H1 (cell line): ENCODE results near the gene AGFG1. TPM values are rescaled to one million over a fixed set of nuclear protein-coding genes. Genes with fewer than 3 reads are reported as not detected.

Source experiments
- CTCF ChIA-PET: fragments of 300-600 bp; sonication (Branson Sonifier 250); formaldehyde crosslinking; loops from one replicate; lab custom pipeline; 2021; ENCODE audit not compliant: partially characterized antibody; lab: Charles Lee
- POLR2A ChIA-PET: fragments of 300-600 bp; sonication (Branson Sonifier 250); formaldehyde crosslinking; loops from one replicate; lab custom pipeline; 2021; ENCODE audit warnings: inconsistent platforms; ENCODE audit not compliant: partially characterized antibody; lab: Charles Lee
- DNase-seq, 2 experiments: peaks; one replicate each; pipeline versions ENCODE4 v3.0.0 to v3.0.0-alpha.2; 2010 to 2022; ENCODE audit warnings: low spot score in 2 of 2, low read depth in 1 of 2, mixed read lengths in 1 of 2
- FAIRE-seq: peaks from 2 replicates; lab custom pipeline; 2011; peaks lifted over from hg19 to GRCh38; lab: Jason Lieb, UNC
- H2AFZ ChIP-seq: 2 replicates; pipeline ENCODE4 v1.8.1; 2012; ENCODE audit warnings: low read length, inconsistent platforms
- H2AK5ac ChIP-seq: 2 replicates; pipeline ENCODE4 v1.6.1; 2013; ENCODE audit warnings: low read depth, low read length
- H2BK120ac ChIP-seq: replicated peaks from 2 replicates; pipeline ENCODE3; 2013; ENCODE audit warnings: low read depth, low read length, inconsistent platforms
- H2BK12ac ChIP-seq: 2 replicates; pipeline ENCODE4 v1.6.1; 2013; ENCODE audit warnings: low read depth, low read length
- H2BK15ac ChIP-seq: 2 replicates; pipeline ENCODE4 v1.6.1; 2013; ENCODE audit warnings: low read length
- H2BK20ac ChIP-seq: 2 replicates; pipeline ENCODE4 v1.6.1; 2013; ENCODE audit warnings: low read length
- H2BK5ac ChIP-seq: 2 replicates; pipeline ENCODE4 v1.6.1; 2013; ENCODE audit warnings: low read depth, low read length
- H3K14ac ChIP-seq: 2 replicates; pipeline ENCODE4 v1.6.1; 2013; ENCODE audit warnings: inconsistent platforms; ENCODE audit not compliant: insufficient read length
- H3K18ac ChIP-seq: 2 replicates; pipeline ENCODE4 v1.6.1; 2013; ENCODE audit warnings: low read length; ENCODE audit errors: extremely low read depth
- H3K23ac ChIP-seq: 2 replicates; pipeline ENCODE4 v1.6.1; 2013; ENCODE audit warnings: inconsistent platforms; ENCODE audit not compliant: insufficient read length
- H3K23me2 ChIP-seq: 2 replicates; pipeline ENCODE4 v1.6.1; 2013; ENCODE audit warnings: low read depth, low read length
- H3K27ac ChIP-seq: 2 replicates; pipeline ENCODE4 v1.6.1; 2011; ENCODE audit warnings: low read depth, low read length, inconsistent platforms
- H3K27me3 ChIP-seq, 4 experiments: replicated peaks in 1 of 4; 1 replicate in 1 of 4; 2 replicates in 3 of 4; pipeline versions ENCODE4 v1.6.1 to v1.8.1; 2011 to 2013; ENCODE audit warnings: low read length in 3 of 4, mild to moderate bottlenecking in 3 of 4, inconsistent platforms in 2 of 4, mixed read lengths in 2 of 4, moderate library complexity in 1 of 4; ENCODE audit not compliant: control insufficient read depth in 3 of 4, insufficient read depth in 3 of 4; ENCODE audit errors: extremely low read depth in 1 of 4
- H3K36me3 ChIP-seq, 4 experiments: 2 replicates each; pipeline versions ENCODE4 v1.6.1 to v1.8.1; 2011 to 2013; ENCODE audit warnings: mild to moderate bottlenecking in 4 of 4, low read length in 3 of 4, moderate library complexity in 2 of 4, control low read depth in 1 of 4, inconsistent platforms in 1 of 4; ENCODE audit not compliant: insufficient read depth in 4 of 4, control insufficient read depth in 2 of 4
- H3K4ac ChIP-seq: replicated peaks from 2 replicates; pipeline ENCODE3; 2013; ENCODE audit warnings: low read length, low read depth, mixed read lengths, inconsistent platforms; ENCODE audit not compliant: insufficient read length
- H3K4me1 ChIP-seq, 4 experiments: replicated peaks in 1 of 4; 1 replicate in 1 of 4; 2 replicates in 3 of 4; pipeline versions ENCODE4 v1.6.1 to v1.8.1; 2011 to 2013; ENCODE audit warnings: low read length in 3 of 4, inconsistent platforms in 2 of 4, mixed read lengths in 1 of 4; ENCODE audit not compliant: insufficient read depth in 4 of 4, control insufficient read depth in 3 of 4
- H3K4me2 ChIP-seq, 2 experiments: 2 replicates each; pipeline versions ENCODE4 v1.6.1 to v1.8.1; 2011 to 2013; ENCODE audit warnings: low read depth in 2 of 2, low read length in 2 of 2, control low read depth in 1 of 2, inconsistent platforms in 1 of 2, mild to moderate bottlenecking in 1 of 2; ENCODE audit not compliant: insufficient read depth in 1 of 2
- H3K4me3 ChIP-seq, 4 experiments: fragments of 200-600, 300-600 bp in 1 of 4; sonication (generic), shearing (Covaris generic), sonication (Bioruptor Twin) in 1 of 4; 2 replicates each; pipeline versions ENCODE4 v1.5.1 to v1.8.1; 2011 to 2016; ENCODE audit warnings: low read length in 4 of 4, low read depth in 3 of 4, control low read depth in 2 of 4, inconsistent platforms in 2 of 4, mild to moderate bottlenecking in 2 of 4, mixed read lengths in 1 of 4, moderate library complexity in 1 of 4; ENCODE audit not compliant: insufficient read depth in 2 of 4; ENCODE audit errors: extremely low read depth in 1 of 4
- H3K56ac ChIP-seq: replicated peaks from 2 replicates; pipeline ENCODE3; 2013; ENCODE audit warnings: low read depth, mild to moderate bottlenecking, mixed read lengths, low read length, inconsistent platforms; ENCODE audit not compliant: insufficient read length
- H3K79me1 ChIP-seq: 2 replicates; pipeline ENCODE4 v1.6.1; 2013; ENCODE audit warnings: low read depth, low read length, control low read depth
- H3K79me2 ChIP-seq, 2 experiments: 2 replicates each; pipeline versions ENCODE4 v1.6.1 to v1.8.1; 2012 to 2013; ENCODE audit warnings: low read length in 2 of 2, mild to moderate bottlenecking in 2 of 2, inconsistent platforms in 1 of 2; ENCODE audit not compliant: insufficient read depth in 2 of 2, control insufficient read depth in 1 of 2
- H3K9ac ChIP-seq, 4 experiments: replicated peaks in 1 of 4; 1 replicate in 1 of 4; 2 replicates in 3 of 4; pipeline versions ENCODE4 v1.6.1 to v1.8.1; 2011 to 2013; ENCODE audit warnings: low read depth in 3 of 4, low read length in 3 of 4, control low read depth in 2 of 4, mild to moderate bottlenecking in 2 of 4, moderate library complexity in 2 of 4, inconsistent platforms in 1 of 4; ENCODE audit errors: extremely low read depth in 1 of 4
- H3K9me3 ChIP-seq, 2 experiments: 2 replicates each; pipeline versions ENCODE4 v1.6.1 to v1.8.1; 2012 to 2013; ENCODE audit warnings: mild to moderate bottlenecking in 2 of 2, moderate library complexity in 2 of 2, control low read depth in 1 of 2, inconsistent platforms in 1 of 2, low read depth in 1 of 2, low read length in 1 of 2, mixed read lengths in 1 of 2; ENCODE audit not compliant: insufficient read depth in 2 of 2
- H4K20me1 ChIP-seq, 2 experiments: replicated peaks in 1 of 2; 2 replicates each; pipeline versions ENCODE3 to v1.8.1; 2011 to 2013; ENCODE audit warnings: inconsistent platforms in 2 of 2, low read length in 2 of 2, mild to moderate bottlenecking in 1 of 2; ENCODE audit not compliant: insufficient read depth in 2 of 2, control insufficient read depth in 1 of 2
- H4K5ac ChIP-seq: 2 replicates; pipeline ENCODE4 v1.6.1; 2013; ENCODE audit warnings: low read length, low read depth, mixed read lengths, inconsistent platforms; ENCODE audit not compliant: insufficient read length
- H4K8ac ChIP-seq: 2 replicates; pipeline ENCODE4 v1.8.0; 2013; ENCODE audit warnings: mild to moderate bottlenecking, moderate library complexity, low read length, inconsistent platforms; ENCODE audit not compliant: insufficient read depth; ENCODE audit errors: extremely low read depth
- H4K91ac ChIP-seq: replicated peaks from 2 replicates; pipeline ENCODE3; 2013; ENCODE audit warnings: low read length, mixed read lengths, inconsistent platforms; ENCODE audit not compliant: insufficient read length
- MAFK ChIP-seq: IDR thresholded peaks from 2 replicates; pipeline ENCODE4 v1.6.1; 2012; ENCODE audit warnings: low read depth, mild to moderate bottlenecking, improper control_type of control experiment, low read length
- NANOG ChIP-seq: IDR thresholded peaks from 2 replicates; pipeline ENCODE4 v1.6.1; 2011; ENCODE audit warnings: low read length, low read depth, mild to moderate bottlenecking, inconsistent platforms; ENCODE audit not compliant: insufficient read depth, poor library complexity, severe bottlenecking
- RNF2 ChIP-seq: fragments of 200-900, 300-1000 bp; sonication (generic); IDR thresholded peaks from 2 replicates; pipeline ENCODE4 v1.7.1; 2016; ENCODE audit warnings: borderline replicate concordance, low read depth, mild to moderate bottlenecking, antibody characterized with exemption, low read length; ENCODE audit not compliant: poor library complexity, severe bottlenecking; ENCODE audit errors: missing control alignments
- WGBS, 2 experiments: shearing (Covaris generic) in 1 of 2; methylation state at CpG; one replicate each; pipeline versions ENCODE4 v1.1.6 to v1.1.7; 2013 to 2015; ENCODE audit warnings: low lambda C conversion rate in 2 of 2, mixed read lengths in 2 of 2, inconsistent platforms in 1 of 2, low coverage in 1 of 2, missing lambda C conversion rate in 1 of 2; ENCODE audit not compliant: insufficient replicate concordance in 2 of 2, insufficient coverage in 1 of 2, insufficient read length in 1 of 2; ENCODE audit errors: extremely low coverage in 1 of 2, missing lambda C conversion rate in 1 of 2; 5-methylcytosine and 5-hydroxymethylcytosine counted together
- polyA plus RNA-seq, 7 experiments: library from polyadenylated mRNA; depleted of rRNA in 3 of 7; stranded (reverse) in 5 of 7; unstranded in 2 of 7; fragments of >200 nt in 5 of 7; fragments of 200-250 nt in 2 of 7; gene quantifications; 1 replicate in 5 of 7; 2 replicates in 1 of 7; 4 replicates in 1 of 7; pipeline versions ENCODE4 v1.2.1 to v1.2.3, GENCODE V29; 2011 to 2013; ENCODE audit warnings: missing spikeins in 2 of 7, mixed read lengths in 2 of 7
- total RNA-seq: library from RNA; stranded (reverse); fragmentation: NEBNext Ultra II Directional; extraction: Animal tissue kit (Norgen Biotek cat#: 25700); gene quantifications from 2 replicates; pipeline ENCODE4 v1.2.1, GENCODE V29; 2021

The AGFG1 gene
- total and polyA plus RNA-seq, 2 of the 8 experiments (the other 6 are each of a cell fraction or from before 2014, with no cell fraction given): 102 to 147 TPM

- H4K91ac ChIP-seq: no peak overlapping the region
- peaks cover 0 to 14% (median 2%) of the 10 kb centered on the region in 4 experiments; a peak in 3 of 7 replicates for H3K4me1 ChIP-seq
- H2BK5ac ChIP-seq: no peak overlapping the region
- no peak for FAIRE-seq
- H3K4me2 ChIP-seq: no peak overlapping the region
- TF ChIP-seq MAFK (no peak), RNF2 (no peak), NANOG (no peak)
- H3K9ac ChIP-seq: no peak overlapping the region
- ChIA-PET CTCF (interaction anchor here (1.1 kb wide), 1 partner anchor 252 kb away, joined by 3 read pairs; no protein-coding TSS in a partner anchor), POLR2A (no interaction called here)
- H3K4me3 ChIP-seq: no peak overlapping the region
- H3K23me2 ChIP-seq: no peaks in the 10 kb centered on the region
- peaks cover 10 to 98% of the 10 kb centered on the region in 2 experiments for H3K79me2 ChIP-seq
- no peak overlapping the region for H3K14ac ChIP-seq
- no peak overlapping the region for H2AK5ac ChIP-seq
- H2BK15ac ChIP-seq: no peak overlapping the region
- no peak overlapping the region for H2BK20ac ChIP-seq
- H3K79me1 ChIP-seq: no peaks in the 10 kb centered on the region; the same call in none of the 2 replicates
- no peak overlapping the region for H2AFZ ChIP-seq
- H2BK120ac ChIP-seq: no peak overlapping the region
- no peaks in the 10 kb centered on the region for H3K9me3 ChIP-seq
- H2BK12ac ChIP-seq: no peak overlapping the region
- no peak overlapping the region for H3K23ac ChIP-seq
- H3K27me3 ChIP-seq: no peaks in the 10 kb centered on the region
- H4K5ac ChIP-seq: no peak overlapping the region
- no peaks in the 10 kb centered on the region; a peak in 1 of 8 replicates for H3K36me3 ChIP-seq
- H3K4ac ChIP-seq: no peak overlapping the region
- H3K56ac ChIP-seq: no peak overlapping the region
- H3K18ac ChIP-seq: no peak overlapping the region
- DNase-seq: no peak
- no peak overlapping the region for H3K27ac ChIP-seq
- WGBS, 2 experiments: 87% methylated on average over 3 of the region's 3 CpGs; no CpG with 5 or more reads in 1 of the 2 experiments
- H4K20me1 ChIP-seq: peaks cover 21 to 23% of the 10 kb centered on the region in 2 experiments
- H4K8ac ChIP-seq: no peak overlapping the region
Observed at GRCh38 chr2:227504700-227505099, 32.7 kb downstream of the AGFG1 start.
